Left ventricle myocardium inferior (tissue), 1 donor: ENCODE measurements around the gene STK33. TPM values are rescaled to one million over a fixed set of nuclear protein-coding genes. Genes with fewer than 3 reads are reported as not detected.

Experiments used
- DNase-seq: peaks from one replicate; pipeline ENCODE4 v3.0.0-alpha.2; 2020
- H3K27ac ChIP-seq: fragments of 200-600 bp; replicated peaks from 2 replicates; pipeline ENCODE4 v1.8.0; 2021
- H3K27me3 ChIP-seq: fragments of 200-600 bp; 2 replicates; pipeline ENCODE4 v1.8.0; 2021; ENCODE audit warnings: low read depth
- H3K36me3 ChIP-seq: fragments of 200-600 bp; 2 replicates; pipeline ENCODE4 v1.8.0; 2021
- H3K4me1 ChIP-seq: fragments of 200-600 bp; 2 replicates; pipeline ENCODE4 v1.8.0; 2021
- H3K4me3 ChIP-seq: fragments of 200-600 bp; 2 replicates; pipeline ENCODE4 v1.8.0; 2021; ENCODE audit warnings: mild to moderate bottlenecking, moderate library complexity
- H3K9me3 ChIP-seq: fragments of 200-600 bp; replicated peaks from 2 replicates; pipeline ENCODE4 v1.8.0; 2021
- CTCF ChIP-seq: fragments of 200-600 bp; IDR thresholded peaks from 2 replicates; pipeline ENCODE4 v1.8.0; 2021; ENCODE audit warnings: antibody characterized with exemption, mild to moderate bottlenecking, borderline replicate concordance
- intact Hi-C: fragments of 100-400 bp; cut with micrococcal nuclease; formaldehyde crosslinking; loops from one replicate; pipeline ENCODE4 v1.11.0; 2022
- total RNA-seq: library from RNA; stranded (reverse); fragmentation: NEBNext Ultra II Directional; extraction: Animal tissue kit (Norgen Biotek cat#: 25700); gene quantifications from one replicate; pipeline ENCODE4 v1.2.1, GENCODE V29; 2021
- donor health status: DM: no; HTN: yes; CAD: no; lungs with severe emphysema.

Gene STK33
- total RNA-seq, 1 donor from 2014 or later: 25.8 TPM

GRCh38 chr11:8415195-8415594, 178.8 kb downstream of the STK33 start:
- DNase-seq: no peak
- Histone ChIP-seq H3K27me3 (no peaks in the 10 kb centered on the region), H3K27ac (no peak overlapping the region), H3K9me3 (no peaks in the 10 kb centered on the region), H3K4me1 (no peaks in the 10 kb centered on the region), H3K4me3 (no peak overlapping the region), H3K36me3 (no peaks in the 10 kb centered on the region)
- intact Hi-C loops: loop anchor here (10.0 kb wide), 1 partner anchor 140 kb away; no protein-coding TSS in a partner anchor
- no peak for TF ChIP-seq CTCF

DNA sequence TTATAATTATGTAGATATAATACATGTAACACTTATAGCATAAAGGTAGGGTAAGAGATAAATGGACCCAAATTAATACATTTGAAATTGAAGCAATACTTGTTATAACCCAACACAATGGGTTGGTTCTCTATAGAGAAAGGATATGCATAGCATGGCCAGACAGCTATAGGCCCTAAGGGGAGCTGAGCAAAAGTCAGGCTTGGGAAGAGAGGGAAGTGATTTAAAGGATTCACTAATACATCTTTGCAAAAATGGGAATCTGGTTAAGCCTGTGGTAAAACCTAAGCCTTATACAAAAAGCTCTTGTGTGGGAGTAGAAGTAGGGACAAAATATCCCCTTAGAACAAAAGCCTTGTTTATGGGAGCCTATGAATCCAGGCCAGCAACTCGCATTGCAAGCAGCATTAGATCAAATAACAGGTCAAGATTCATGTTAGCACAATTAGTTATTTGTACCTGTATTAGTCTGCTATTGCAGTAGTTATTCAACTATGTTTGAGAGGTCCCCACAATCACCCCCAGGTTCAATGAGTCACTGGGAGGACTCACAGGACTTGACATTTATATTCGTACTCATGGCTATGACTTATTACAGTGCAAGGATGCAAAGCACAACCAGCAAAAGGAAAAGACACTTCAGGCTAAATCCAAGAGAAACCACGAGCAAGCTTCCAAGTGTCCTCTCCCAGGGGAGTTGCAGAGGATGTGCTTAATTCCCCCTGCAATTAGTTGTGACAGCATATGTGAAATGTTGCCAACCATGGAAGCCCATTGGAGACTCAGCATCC, 185.7 kb downstream of the STK33 start:
- H3K27me3 ChIP-seq: no peaks in the 10 kb centered on the region
- H3K4me1 ChIP-seq: no peaks in the 10 kb centered on the region
- no peaks in the 10 kb centered on the region for H3K36me3 ChIP-seq
- no peaks in the 10 kb centered on the region for H3K9me3 ChIP-seq
- DNase-seq: no peak
- intact Hi-C loops: no loop called here
- no peak overlapping the region for H3K4me3 ChIP-seq
- no peak for TF ChIP-seq CTCF
- H3K27ac ChIP-seq: no peak overlapping the region

- no peak for TF ChIP-seq CTCF
- DNase-seq: no peak
- Histone ChIP-seq H3K27ac (no peak overlapping the region), H3K9me3 (no peaks in the 10 kb centered on the region), H3K36me3 (no peaks in the 10 kb centered on the region), H3K27me3 (no peaks in the 10 kb centered on the region), H3K4me3 (no peak overlapping the region), H3K4me1 (no peaks in the 10 kb centered on the region)
- intact Hi-C loops: no loop called here
Measured at GRCh38 chr11:8403310-8403709, 190.7 kb downstream of the STK33 start.

DNA sequence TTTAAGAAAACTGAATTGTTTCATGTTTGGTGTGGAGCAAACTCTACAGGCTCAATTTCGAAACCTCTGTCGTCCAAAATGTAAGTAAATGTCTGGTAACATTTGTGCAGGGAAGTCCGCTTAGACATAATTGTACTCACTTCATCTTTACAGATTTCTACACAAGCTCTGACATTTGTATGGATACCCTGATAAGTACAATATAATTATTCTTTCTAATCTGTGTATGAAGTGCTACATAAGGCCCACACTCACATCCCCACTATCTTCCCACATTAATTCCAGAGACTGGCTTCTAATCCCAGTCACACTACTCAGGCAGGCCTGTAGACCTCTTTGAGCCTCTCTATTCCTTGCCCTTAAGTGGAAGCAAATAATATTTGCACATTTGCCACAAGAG, 201.1 kb downstream of the STK33 start:
- Histone ChIP-seq H3K9me3 (peaks cover 9% of the 10 kb centered on the region), H3K4me3 (no peak overlapping the region), H3K36me3 (no peaks in the 10 kb centered on the region), H3K27ac (no peak overlapping the region), H3K27me3 (no peaks in the 10 kb centered on the region), H3K4me1 (peaks cover 25% of the 10 kb centered on the region)
- no peak for TF ChIP-seq CTCF
- intact Hi-C loops: no loop called here
- no peak for DNase-seq

- Histone ChIP-seq H3K4me1 (peaks cover 25% of the 10 kb centered on the region), H3K9me3 (peaks cover 9% of the 10 kb centered on the region), H3K27ac (no peak overlapping the region), H3K27me3 (no peaks in the 10 kb centered on the region), H3K36me3 (no peaks in the 10 kb centered on the region), H3K4me3 (no peak overlapping the region)
- intact Hi-C loops: no loop called here
- TF ChIP-seq CTCF: no peak
- no peak for DNase-seq
Measured at GRCh38 chr11:8392166-8392565, 201.9 kb downstream of the STK33 start.
